HepG2 (cell line): ENCODE data around the gene UBTD2. TPM values are rescaled to one million over a fixed set of nuclear protein-coding genes. Genes with fewer than 3 reads are reported as not detected.

Source experiments
- CBX5 ChIP-seq: sonication (generic); formaldehyde crosslinking; IDR thresholded peaks from 2 replicates; pipeline ENCODE4 v1.4.0; 2020; ENCODE audit warnings: missing genetic modification reagents, borderline replicate concordance
- CEBPG ChIP-seq: IDR thresholded peaks from 2 replicates; pipeline ENCODE4 v1.6.1; 2016
- DRAP1 ChIP-seq: IDR thresholded peaks from 2 replicates; pipeline ENCODE4 v1.6.1; 2016; ENCODE audit warnings: missing genetic modification reagents, missing compliant biosample characterization
- GATAD1 ChIP-seq: IDR thresholded peaks from 2 replicates; pipeline ENCODE4 v1.6.1; 2016; ENCODE audit warnings: missing genetic modification reagents, missing compliant biosample characterization
- HDAC2 ChIP-seq: sonication (generic); formaldehyde crosslinking; IDR thresholded peaks from 2 replicates; pipeline ENCODE4 v1.4.0; 2020; ENCODE audit warnings: missing genetic modification reagents
- HOXA3 ChIP-seq: sonication (generic); formaldehyde crosslinking; IDR thresholded peaks from 2 replicates; pipeline ENCODE4 v1.5.0; 2020; ENCODE audit warnings: missing genetic modification reagents
- HOXA5 ChIP-seq: sonication (generic); formaldehyde crosslinking; IDR thresholded peaks from 2 replicates; pipeline ENCODE4 v1.4.0; 2020; ENCODE audit warnings: missing genetic modification reagents
- HOXA7 ChIP-seq: sonication (generic); formaldehyde crosslinking; IDR thresholded peaks from 2 replicates; pipeline ENCODE4 v1.8.1; 2022; ENCODE audit warnings: mild to moderate bottlenecking, missing genetic modification reagents, moderate library complexity
- IRF2 ChIP-seq: IDR thresholded peaks from 2 replicates; pipeline ENCODE4 v1.6.1; 2018; ENCODE audit warnings: missing genetic modification reagents, missing compliant biosample characterization
- KAT8 ChIP-seq: IDR thresholded peaks from 2 replicates; pipeline ENCODE4 v1.6.1; 2016; ENCODE audit warnings: missing genetic modification reagents, missing compliant biosample characterization
- KDM3A ChIP-seq: IDR thresholded peaks from 2 replicates; pipeline ENCODE4 v1.6.1; 2018; ENCODE audit warnings: low read depth, missing compliant biosample characterization
- LCORL ChIP-seq, 2 experiments: fragments of 450-650 bp in 1 of 2; sonication (generic) in 1 of 2; formaldehyde crosslinking in 1 of 2; IDR thresholded peaks; 2 replicates each; pipeline versions ENCODE4 v1.5.0 to v1.6.1; 2017 to 2020; ENCODE audit warnings: antibody characterized with exemption in 1 of 2, missing genetic modification reagents in 1 of 2
- LRRFIP1 ChIP-seq: sonication (generic); formaldehyde crosslinking; conservative IDR thresholded peaks from 2 replicates; pipeline ENCODE4 v1.4.0; 2020; ENCODE audit warnings: missing genetic modification reagents
- NR2F6 ChIP-seq, 2 experiments: IDR thresholded peaks; 2 replicates each; pipeline ENCODE4 v1.6.1; 2016; ENCODE audit warnings: antibody characterized with exemption in 1 of 2, mild to moderate bottlenecking in 1 of 2
- RXRB ChIP-seq: IDR thresholded peaks from 2 replicates; pipeline ENCODE4 v1.6.1; 2016; ENCODE audit warnings: borderline replicate concordance, missing genetic modification reagents, missing compliant biosample characterization
- ZNF124 ChIP-seq: sonication (generic); formaldehyde crosslinking; IDR thresholded peaks from 2 replicates; pipeline ENCODE4 v1.4.0; 2020; ENCODE audit warnings: missing genetic modification reagents
- ZNF263 ChIP-seq: sonication (generic); formaldehyde crosslinking; IDR thresholded peaks from 2 replicates; pipeline ENCODE4 v1.4.0; 2020; ENCODE audit warnings: missing genetic modification reagents
- ZNF331 ChIP-seq: sonication (generic); formaldehyde crosslinking; IDR thresholded peaks from 2 replicates; pipeline ENCODE4 v1.4.0; 2020; ENCODE audit warnings: missing genetic modification reagents
- ZNF556 ChIP-seq: sonication (generic); formaldehyde crosslinking; IDR thresholded peaks from 2 replicates; pipeline ENCODE4 v1.4.0; 2020; ENCODE audit warnings: mild to moderate bottlenecking, missing genetic modification reagents, borderline replicate concordance
- ZNF557 ChIP-seq: sonication (generic); formaldehyde crosslinking; IDR thresholded peaks from 2 replicates; pipeline ENCODE4 v1.4.0; 2020; ENCODE audit warnings: missing genetic modification reagents
- ZNF766 ChIP-seq: sonication (generic); formaldehyde crosslinking; IDR thresholded peaks from 2 replicates; pipeline ENCODE4 v1.5.0; 2020; ENCODE audit warnings: missing genetic modification reagents, borderline replicate concordance
- ZSCAN9 ChIP-seq: IDR thresholded peaks from 2 replicates; pipeline ENCODE4 v1.6.1; 2016; ENCODE audit warnings: borderline replicate concordance
- polyA plus RNA-seq, 8 experiments: library from polyadenylated mRNA; depleted of rRNA in 3 of 8; stranded (reverse) in 7 of 8; unstranded in 1 of 8; fragments of >200 nt; fragmentation: Illumina TruSeq in 4 of 8; extraction: Trizol in 4 of 8; gene quantifications; 2 replicates each; pipeline versions ENCODE4 v1.2.1 to v1.2.3, GENCODE V29; 2011 to 2016; ENCODE audit warnings: low read depth in 4 of 8, missing spikeins in 1 of 8, mixed read lengths in 1 of 8; ENCODE audit not compliant: insufficient read depth in 1 of 8
- total RNA-seq, 5 experiments: library from RNA; depleted of rRNA; stranded (reverse); fragments of >200 nt; fragmentation: Illumina TruSeq; extraction: Trizol; gene quantifications; 2 replicates each; pipeline ENCODE4 v1.2.3, GENCODE V29; 2016; ENCODE audit warnings: low read depth in 1 of 5
- TF ChIP-seq, protein P1 (sequence below): sonication (generic); formaldehyde crosslinking; IDR thresholded peaks from 2 replicates; pipeline ENCODE4 v1.5.0; 2020; ENCODE audit warnings: mild to moderate bottlenecking, missing genetic modification reagents
- TF ChIP-seq, protein P2 (sequence below): sonication (generic); formaldehyde crosslinking; conservative IDR thresholded peaks from 2 replicates; pipeline ENCODE4 v1.4.0; 2020; ENCODE audit warnings: missing genetic modification reagents

The UBTD2 gene
- total and polyA plus RNA-seq, 2 of the 13 experiments (the other 11 are each of a cell fraction or from before 2014, with no cell fraction given) = 15.2 to 24.1 TPM

- TF ChIP-seq ZNF766 (CRISPR knock-in tag) (0 out of 2 replicates have a peak, but pooled peaks have one; percentile 41), HDAC2 (peak; percentile 18; the same call in 1 of the 2 replicates), IRF2 (CRISPR knock-in tag) (0 out of 2 replicates have a peak, but pooled peaks have one; percentile 52), ZNF557 (CRISPR knock-in tag) (0 out of 2 replicates have a peak, but pooled peaks have one; percentile 53), CBX5 (CRISPR knock-in tag) (peak; percentile 30; the same call in 1 of the 2 replicates), ZNF556 (peak; percentile 13; the same call in 1 of the 2 replicates), LRRFIP1 (0 out of 2 replicates have a peak, but pooled peaks have one; percentile 21), ZNF331 (peak; percentile 67; the same call in 1 of the 2 replicates), CEBPG (0 out of 2 replicates have a peak, but pooled peaks have one; percentile 7), HOXA5 (CRISPR knock-in tag) (peak; percentile 49; the same call in 1 of the 2 replicates), DRAP1 (CRISPR knock-in tag) (0 out of 2 replicates have a peak, but pooled peaks have one; percentile 34), ZNF124 (CRISPR knock-in tag) (peak; percentile 78; the same call in 1 of the 2 replicates), LCORL (IDR thresholded peaks at IDR 0.05) (no peak), LCORL (CRISPR knock-in tag; IDR thresholded peaks at IDR 0.05) (peak; percentile 23; the same call in 1 of the 2 replicates), KAT8 (CRISPR knock-in tag) (peak; percentile 39; the same call in 1 of the 2 replicates), HOXA3 (peak; percentile 27; the same call in 1 of the 2 replicates), NR2F6 (IDR thresholded peaks at IDR 0.05) (no peak), NR2F6 (CRISPR knock-in tag; IDR thresholded peaks at IDR 0.05) (peak; percentile 58; the same call in 1 of the 2 replicates), ZSCAN9 (CRISPR knock-in tag) (0 out of 2 replicates have a peak, but pooled peaks have one; percentile 44), RXRB (CRISPR knock-in tag) (peak; percentile 15; the same call in 1 of the 2 replicates), ZNF263 (CRISPR knock-in tag) (no peak), HOXA7 (no peak), KDM3A (CRISPR knock-in tag) (0 out of 2 replicates have a peak, but pooled peaks have one; percentile 54), GATAD1 (CRISPR knock-in tag) (peak; percentile 20; the same call in 1 of the 2 replicates)
- TF ChIP-seq, protein P1, sequence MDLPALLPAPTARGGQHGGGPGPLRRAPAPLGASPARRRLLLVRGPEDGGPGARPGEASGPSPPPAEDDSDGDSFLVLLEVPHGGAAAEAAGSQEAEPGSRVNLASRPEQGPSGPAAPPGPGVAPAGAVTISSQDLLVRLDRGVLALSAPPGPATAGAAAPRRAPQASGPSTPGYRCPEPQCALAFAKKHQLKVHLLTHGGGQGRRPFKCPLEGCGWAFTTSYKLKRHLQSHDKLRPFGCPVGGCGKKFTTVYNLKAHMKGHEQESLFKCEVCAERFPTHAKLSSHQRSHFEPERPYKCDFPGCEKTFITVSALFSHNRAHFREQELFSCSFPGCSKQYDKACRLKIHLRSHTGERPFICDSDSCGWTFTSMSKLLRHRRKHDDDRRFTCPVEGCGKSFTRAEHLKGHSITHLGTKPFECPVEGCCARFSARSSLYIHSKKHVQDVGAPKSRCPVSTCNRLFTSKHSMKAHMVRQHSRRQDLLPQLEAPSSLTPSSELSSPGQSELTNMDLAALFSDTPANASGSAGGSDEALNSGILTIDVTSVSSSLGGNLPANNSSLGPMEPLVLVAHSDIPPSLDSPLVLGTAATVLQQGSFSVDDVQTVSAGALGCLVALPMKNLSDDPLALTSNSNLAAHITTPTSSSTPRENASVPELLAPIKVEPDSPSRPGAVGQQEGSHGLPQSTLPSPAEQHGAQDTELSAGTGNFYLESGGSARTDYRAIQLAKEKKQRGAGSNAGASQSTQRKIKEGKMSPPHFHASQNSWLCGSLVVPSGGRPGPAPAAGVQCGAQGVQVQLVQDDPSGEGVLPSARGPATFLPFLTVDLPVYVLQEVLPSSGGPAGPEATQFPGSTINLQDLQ (CRISPR knock-in tag) = no peak
- TF ChIP-seq, protein P2, sequence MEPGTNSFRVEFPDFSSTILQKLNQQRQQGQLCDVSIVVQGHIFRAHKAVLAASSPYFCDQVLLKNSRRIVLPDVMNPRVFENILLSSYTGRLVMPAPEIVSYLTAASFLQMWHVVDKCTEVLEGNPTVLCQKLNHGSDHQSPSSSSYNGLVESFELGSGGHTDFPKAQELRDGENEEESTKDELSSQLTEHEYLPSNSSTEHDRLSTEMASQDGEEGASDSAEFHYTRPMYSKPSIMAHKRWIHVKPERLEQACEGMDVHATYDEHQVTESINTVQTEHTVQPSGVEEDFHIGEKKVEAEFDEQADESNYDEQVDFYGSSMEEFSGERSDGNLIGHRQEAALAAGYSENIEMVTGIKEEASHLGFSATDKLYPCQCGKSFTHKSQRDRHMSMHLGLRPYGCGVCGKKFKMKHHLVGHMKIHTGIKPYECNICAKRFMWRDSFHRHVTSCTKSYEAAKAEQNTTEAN = 0 out of 2 replicates have a peak, but pooled peaks have one; percentile 19
Observed at GRCh38 chr5:172293054-172293744, 9.6 kb upstream of the UBTD2 start (continued).
